Tibial nerve (tissue), 4 donors: Measurements from ENCODE around the gene CAVIN4. TPM values are rescaled to one million over a fixed set of nuclear protein-coding genes. Genes with fewer than 3 reads are reported as not detected.

Source experiments
- DNase-seq, 2 donors: peaks; one replicate each; pipeline ENCODE4 v3.0.0-alpha.2; 2019; ENCODE audit warnings: low spot score in 2 of 2
- H3K27ac ChIP-seq, 4 donors: fragments of 200-600 bp; sonication (generic) in 3 of 4; one replicate each; pipeline ENCODE4 v1.5.1; 2017 to 2019; ENCODE audit warnings: mild to moderate bottlenecking in 1 of 4
- H3K27me3 ChIP-seq, 2 donors: fragments of 200-600 bp; sonication (generic) in 1 of 2; one replicate each; pipeline versions ENCODE4 v1.5.1 to v1.6.0; 2017 to 2019
- H3K36me3 ChIP-seq, 3 donors: fragments of 200-600 bp; sonication (generic); one replicate each; pipeline ENCODE4 v1.5.1; 2018 to 2019
- H3K4me1 ChIP-seq, 4 donors: fragments of 200-600 bp; sonication (generic) in 3 of 4; one replicate each; pipeline ENCODE4 v1.5.1; 2017 to 2019
- H3K4me3 ChIP-seq, 4 donors: fragments of 200-600 bp; sonication (generic) in 3 of 4; one replicate each; pipeline ENCODE4 v1.5.1; 2017 to 2019; ENCODE audit warnings: mild to moderate bottlenecking in 1 of 4, moderate library complexity in 1 of 4
- H3K9me3 ChIP-seq, 4 donors: fragments of 200-600 bp; sonication (generic) in 3 of 4; one replicate each; pipeline ENCODE4 v1.5.1; 2017 to 2019
- EP300 ChIP-seq, 2 donors: sonication (generic); formaldehyde crosslinking; IDR thresholded peaks; one replicate each; pipeline ENCODE4 v1.6.1; 2017; ENCODE audit warnings: antibody characterized with exemption in 2 of 2, mild to moderate bottlenecking in 1 of 2
- POLR2A ChIP-seq, 2 donors: fragments of 450-650 bp; IDR thresholded peaks; one replicate each; pipeline ENCODE4 v1.6.1; 2017; ENCODE audit warnings: antibody characterized with exemption in 2 of 2, mild to moderate bottlenecking in 2 of 2, moderate library complexity in 2 of 2
- WGBS, 2 donors: methylation state at CpG; one replicate each; pipeline ENCODE4 v1.1.5; 2018; 5-methylcytosine and 5-hydroxymethylcytosine counted together
- total RNA-seq, 4 donors: library from RNA; depleted of rRNA; stranded (reverse); fragments of >200 nt; gene quantifications; one replicate each; pipeline ENCODE4 v1.1.0, GENCODE V29; 2016
- TF ChIP-seq, protein P1 (sequence below), 5 experiments: fragments of 200-600 bp in 3 of 5; fragments of 450-650 bp in 2 of 5; sonication (generic) in 3 of 5; IDR thresholded peaks; one replicate each; pipeline ENCODE4 v1.5.1; 2016 to 2019; ENCODE audit warnings: antibody characterized with exemption in 5 of 5, mild to moderate bottlenecking in 3 of 5, moderate library complexity in 2 of 5

CAVIN4 gene
- total RNA-seq, 4 donors from 2014 or later: 0.39 TPM; not detected in 3

DNA sequence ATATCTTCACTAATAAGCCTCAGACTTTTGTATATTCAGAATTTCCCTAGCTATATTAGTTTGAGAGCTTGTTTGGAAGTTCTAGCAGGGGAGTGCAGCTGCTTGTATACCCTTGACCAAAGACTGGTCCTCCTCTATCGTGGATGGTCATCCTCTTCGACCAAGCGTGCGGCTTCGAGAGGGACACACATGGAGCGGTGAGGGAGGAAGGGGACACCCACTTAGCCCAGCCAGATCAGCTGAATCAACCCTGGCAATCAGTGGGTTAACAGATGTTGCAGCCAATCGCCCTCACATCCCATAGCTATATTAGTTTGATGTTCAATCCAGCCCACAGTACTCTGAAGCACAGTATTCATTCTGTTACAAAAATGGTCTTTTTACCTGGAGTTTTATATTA lies 3.2 kb downstream of the CAVIN4 start:
- no peaks in the 10 kb centered on the region for H3K9me3 ChIP-seq
- no peak for TF ChIP-seq POLR2A (IDR thresholded peaks at IDR 0.05)
- TF ChIP-seq EP300 (IDR thresholded peaks at IDR 0.05): no peak
- TF ChIP-seq, protein P1, sequence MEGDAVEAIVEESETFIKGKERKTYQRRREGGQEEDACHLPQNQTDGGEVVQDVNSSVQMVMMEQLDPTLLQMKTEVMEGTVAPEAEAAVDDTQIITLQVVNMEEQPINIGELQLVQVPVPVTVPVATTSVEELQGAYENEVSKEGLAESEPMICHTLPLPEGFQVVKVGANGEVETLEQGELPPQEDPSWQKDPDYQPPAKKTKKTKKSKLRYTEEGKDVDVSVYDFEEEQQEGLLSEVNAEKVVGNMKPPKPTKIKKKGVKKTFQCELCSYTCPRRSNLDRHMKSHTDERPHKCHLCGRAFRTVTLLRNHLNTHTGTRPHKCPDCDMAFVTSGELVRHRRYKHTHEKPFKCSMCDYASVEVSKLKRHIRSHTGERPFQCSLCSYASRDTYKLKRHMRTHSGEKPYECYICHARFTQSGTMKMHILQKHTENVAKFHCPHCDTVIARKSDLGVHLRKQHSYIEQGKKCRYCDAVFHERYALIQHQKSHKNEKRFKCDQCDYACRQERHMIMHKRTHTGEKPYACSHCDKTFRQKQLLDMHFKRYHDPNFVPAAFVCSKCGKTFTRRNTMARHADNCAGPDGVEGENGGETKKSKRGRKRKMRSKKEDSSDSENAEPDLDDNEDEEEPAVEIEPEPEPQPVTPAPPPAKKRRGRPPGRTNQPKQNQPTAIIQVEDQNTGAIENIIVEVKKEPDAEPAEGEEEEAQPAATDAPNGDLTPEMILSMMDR (IDR thresholded peaks at IDR 0.05): no peak
- no peaks in the 10 kb centered on the region for H3K27me3 ChIP-seq
- no peak overlapping the region for H3K4me3 ChIP-seq
- DNase-seq: no peak
- no peaks in the 10 kb centered on the region for H3K4me1 ChIP-seq
- peaks cover 0 to 6% (median 0%) of the 10 kb centered on the region in 3 donors for H3K36me3 ChIP-seq
- H3K27ac ChIP-seq: no peak overlapping the region
- 91 to 92% methylated on average over 7 of the region's 7 CpGs for WGBS, 2 donors

DNA sequence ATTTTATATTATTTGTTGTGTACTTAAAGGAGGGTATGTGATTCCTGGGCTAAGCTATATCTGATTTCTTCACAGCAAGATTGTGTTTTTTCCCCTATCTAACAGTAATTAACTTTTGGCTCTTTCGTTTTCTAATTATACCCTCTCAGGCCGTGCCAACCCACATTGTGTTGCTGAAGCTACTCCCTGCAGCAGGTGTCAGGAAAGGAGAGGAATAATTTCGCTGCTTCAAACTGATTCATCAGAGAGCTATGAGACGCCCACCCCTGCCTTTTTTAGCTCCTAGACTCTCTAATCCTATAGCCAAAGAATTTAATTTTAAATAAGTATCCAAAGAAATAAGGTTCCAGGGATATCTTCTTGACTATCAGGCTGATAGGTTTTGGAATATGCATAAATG lies 3.8 kb downstream of the CAVIN4 start:
- TF ChIP-seq POLR2A (IDR thresholded peaks at IDR 0.05) (no peak), EP300 (IDR thresholded peaks at IDR 0.05) (no peak)
- TF ChIP-seq, protein P1 (IDR thresholded peaks at IDR 0.05): no peak
- WGBS, 2 donors: 79 to 83% methylated on average over 4 of the region's 4 CpGs
- Histone ChIP-seq H3K27me3 (no peaks in the 10 kb centered on the region), H3K27ac (no peak overlapping the region), H3K4me1 (no peaks in the 10 kb centered on the region), H3K4me3 (no peak overlapping the region), H3K36me3 (peaks cover 0 to 11% (median 0%) of the 10 kb centered on the region in 3 donors), H3K9me3 (no peaks in the 10 kb centered on the region)
- DNase-seq: no peak

- WGBS, 2 donors: 91 to 97% methylated on average over 5 of the region's 5 CpGs
- no peaks in the 10 kb centered on the region for H3K27me3 ChIP-seq
- H3K4me3 ChIP-seq: no peak overlapping the region
- peaks cover 0 to 11% (median 0%) of the 10 kb centered on the region in 3 donors for H3K36me3 ChIP-seq
- DNase-seq: no peak
- H3K4me1 ChIP-seq: no peaks in the 10 kb centered on the region
- TF ChIP-seq EP300 (IDR thresholded peaks at IDR 0.05) (no peak), POLR2A (IDR thresholded peaks at IDR 0.05) (no peak)
- TF ChIP-seq, protein P1 (IDR thresholded peaks at IDR 0.05): no peak
- no peak overlapping the region for H3K27ac ChIP-seq
- no peaks in the 10 kb centered on the region for H3K9me3 ChIP-seq
These were observed 5.3 kb downstream of the CAVIN4 start for GRCh38 chr9:100583014-100583802.

GRCh38 chr9:100584951-100585350 lies 7.1 kb downstream of the CAVIN4 start:
- TF ChIP-seq EP300 (IDR thresholded peaks at IDR 0.05) (no peak), POLR2A (IDR thresholded peaks at IDR 0.05) (no peak)
- TF ChIP-seq, protein P1 (IDR thresholded peaks at IDR 0.05): no peak
- Histone ChIP-seq H3K4me3 (no peak overlapping the region), H3K36me3 (peaks cover 0 to 11% (median 0%) of the 10 kb centered on the region in 3 donors), H3K27ac (no peak overlapping the region), H3K27me3 (no peaks in the 10 kb centered on the region), H3K9me3 (no peaks in the 10 kb centered on the region), H3K4me1 (no peaks in the 10 kb centered on the region)
- DNase-seq: no peak
- WGBS, 2 donors: 96 to 97% methylated on average over 4 of the region's 4 CpGs

DNA sequence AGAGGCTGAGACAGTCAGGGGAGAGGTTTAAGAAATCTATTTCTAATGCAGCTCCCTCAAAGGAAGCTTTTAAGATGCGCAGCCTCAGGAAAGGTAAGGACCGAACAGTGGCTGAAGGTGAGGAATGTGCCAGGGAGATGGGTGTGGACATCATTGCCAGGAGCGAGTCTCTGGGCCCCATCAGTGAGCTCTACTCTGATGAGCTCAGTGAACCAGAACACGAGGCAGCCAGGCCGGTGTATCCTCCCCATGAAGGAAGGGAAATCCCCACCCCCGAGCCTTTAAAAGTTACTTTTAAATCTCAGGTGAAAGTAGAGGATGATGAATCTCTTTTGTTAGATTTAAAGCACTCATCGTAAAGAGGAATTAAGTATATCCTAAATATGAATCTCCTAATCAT lies 8.2 kb downstream of the CAVIN4 start:
- WGBS, 2 donors: 93% methylated on average over 7 of the region's 7 CpGs
- peaks cover 0 to 11% (median 0%) of the 10 kb centered on the region in 3 donors for H3K36me3 ChIP-seq
- TF ChIP-seq, protein P1 (IDR thresholded peaks at IDR 0.05): no peak
- no peak for TF ChIP-seq EP300 (IDR thresholded peaks at IDR 0.05)
- no peak for TF ChIP-seq POLR2A (IDR thresholded peaks at IDR 0.05)
- no peak overlapping the region for H3K4me3 ChIP-seq
- H3K4me1 ChIP-seq: no peaks in the 10 kb centered on the region
- no peaks in the 10 kb centered on the region for H3K27me3 ChIP-seq
- DNase-seq: no peak
- H3K9me3 ChIP-seq: no peaks in the 10 kb centered on the region
- H3K27ac ChIP-seq: no peak overlapping the region
